ENCODE data around the gene NUP62.

Gene NUP62

GRCh38 chr19:49879243-49879963 is 49.9 kb downstream of the NUP62 start:
- no peak overlapping the region for H2BK5ac ChIP-seq (ENCODE audit: low read depth, low read length, poor library complexity, severe bottlenecking)
- no peak overlapping the region for H3K4me2 ChIP-seq (ENCODE audit: low read length, poor library complexity, severe bottlenecking)

GRCh38 chr19:49878744-49879070 is 50.6 kb downstream of the NUP62 start:
- Histone ChIP-seq H3K18ac (ENCODE audit: low read depth in 1 of 2, low read length in 2 of 2) (peak overlapping the region in 1 of 2 experiments; percentile 93), H3K27ac (ENCODE audit: low read length, poor library complexity, severe bottlenecking) (peak overlapping the region; percentile 71), H2BK15ac (ENCODE audit: low read depth, poor library complexity, severe bottlenecking) (no peak overlapping the region), H2BK12ac (ENCODE audit: low read length in 2 of 2) (no peak overlapping the region), H4K8ac (ENCODE audit: low read length) (no peak overlapping the region), H3K4me3 (ENCODE audit: insufficient read depth in 1 of 2, low read depth in 1 of 2, low read length in 2 of 2) (peak overlapping the region in 1 of 2 experiments; percentile 99), H3K36me3 (ENCODE audit: control insufficient read depth in 1 of 2, insufficient read depth in 2 of 2, low read depth in 1 of 2, low read length in 2 of 2) (peaks cover 59 to 60% of the 10 kb centered on the region in 2 experiments), H3K9me3 (ENCODE audit: control insufficient read depth, low read length) (peaks cover 3% of the 10 kb centered on the region), H2AK5ac (ENCODE audit: low read length, severe bottlenecking) (no peak overlapping the region), H4K91ac (ENCODE audit: low read length) (no peak overlapping the region), H3K23ac (ENCODE audit: low read length in 2 of 2) (peak overlapping the region in 1 of 2 experiments; percentile 81), H3K9ac (ENCODE audit: low read length) (peak overlapping the region; percentile 100), H3K4me2 (ENCODE audit: low read length, poor library complexity, severe bottlenecking) (peak overlapping the region; percentile 76), H3K27me3 (ENCODE audit: control insufficient read depth in 1 of 2, insufficient read depth in 1 of 2, low read length in 2 of 2) (no peaks in the 10 kb centered on the region), H2AFZ (ENCODE audit: low read depth, low read length) (no peak overlapping the region), H3K4me1 (ENCODE audit: control insufficient read depth, insufficient read depth, low read depth, low read length) (peaks cover 28% of the 10 kb centered on the region), H3K79me1 (replicated peaks; ENCODE audit: low read length, poor library complexity, severe bottlenecking) (peaks cover 61% of the 10 kb centered on the region), H3K14ac (ENCODE audit: low read length in 2 of 2) (peak overlapping the region in 1 of 2 experiments; percentile 35), H2BK5ac (ENCODE audit: low read depth, low read length, poor library complexity, severe bottlenecking) (no peak overlapping the region), H3K4ac (ENCODE audit: low read depth in 1 of 2, low read length in 2 of 2) (peak overlapping the region in 1 of 2 experiments; percentile 19), H2BK120ac (ENCODE audit: low read depth, low read length) (no peak overlapping the region)
- no peak for DNase-seq
- WGBS: 89% methylated on average over 9 of the region's 9 CpGs

More at GRCh38 chr19:49879243-49879963, 49.9 kb downstream of the NUP62 start:
- Histone ChIP-seq H2AK5ac (ENCODE audit: low read length, severe bottlenecking) (no peak overlapping the region), H4K91ac (ENCODE audit: low read length) (no peak overlapping the region), H3K36me3 (ENCODE audit: control insufficient read depth in 1 of 2, insufficient read depth in 2 of 2, low read depth in 1 of 2, low read length in 2 of 2) (peaks cover 60 to 62% of the 10 kb centered on the region in 2 experiments), H3K4ac (ENCODE audit: low read depth in 1 of 2, low read length in 2 of 2) (no peak overlapping the region), H2BK15ac (ENCODE audit: low read depth, poor library complexity, severe bottlenecking) (no peak overlapping the region), H3K23ac (ENCODE audit: low read length in 2 of 2) (no peak overlapping the region), H3K4me1 (ENCODE audit: control insufficient read depth, insufficient read depth, low read depth, low read length) (peaks cover 26% of the 10 kb centered on the region), H2AFZ (ENCODE audit: low read depth, low read length) (no peak overlapping the region), H3K18ac (ENCODE audit: low read depth in 1 of 2, low read length in 2 of 2) (no peak overlapping the region), H4K8ac (ENCODE audit: low read length) (no peak overlapping the region), H3K9ac (ENCODE audit: low read length) (peak overlapping the region; percentile 100), H3K14ac (ENCODE audit: low read length in 2 of 2) (no peak overlapping the region), H2BK12ac (ENCODE audit: low read length in 2 of 2) (no peak overlapping the region), H3K27ac (ENCODE audit: low read length, poor library complexity, severe bottlenecking) (no peak overlapping the region), H3K79me1 (replicated peaks; ENCODE audit: low read length, poor library complexity, severe bottlenecking) (peaks cover 58% of the 10 kb centered on the region), H3K9me3 (ENCODE audit: control insufficient read depth, low read length) (peaks cover 3% of the 10 kb centered on the region), H3K27me3 (ENCODE audit: control insufficient read depth in 1 of 2, insufficient read depth in 1 of 2, low read length in 2 of 2) (no peaks in the 10 kb centered on the region), H3K4me3 (ENCODE audit: insufficient read depth in 1 of 2, low read depth in 1 of 2, low read length in 2 of 2) (peak overlapping the region in 1 of 2 experiments; percentile 99), H2BK120ac (ENCODE audit: low read depth, low read length) (no peak overlapping the region)
- WGBS: 96% methylated on average over 12 of the region's 12 CpGs
- no peak for DNase-seq

- no peaks in the 10 kb centered on the region for H3K27me3 ChIP-seq (ENCODE audit: control insufficient read depth in 1 of 2, insufficient read depth in 1 of 2, low read length in 2 of 2)
- DNase-seq: peak; percentile 98
- H3K4me3 ChIP-seq (ENCODE audit: insufficient read depth in 1 of 2, low read depth in 1 of 2, low read length in 2 of 2): peak overlapping the region; percentile 88 to 99
These were observed 51.2 kb downstream of the NUP62 start for GRCh38 chr19:49877879-49878743.

More at GRCh38 chr19:49877879-49878743, 51.2 kb downstream of the NUP62 start:
- H3K4ac ChIP-seq (ENCODE audit: low read depth in 1 of 2, low read length in 2 of 2): peak overlapping the region in 1 of 2 experiments; percentile 99
- no peak overlapping the region for H2BK12ac ChIP-seq (ENCODE audit: low read length in 2 of 2)
- peak overlapping the region in 1 of 2 experiments; percentile 50 for H3K14ac ChIP-seq (ENCODE audit: low read length in 2 of 2)
- WGBS: 9% methylated on average over 39 of the region's 41 CpGs
- H3K9ac ChIP-seq (ENCODE audit: low read length): peak overlapping the region; percentile 100
- peak overlapping the region in 1 of 2 experiments; percentile 81 for H3K23ac ChIP-seq (ENCODE audit: low read length in 2 of 2)
- peak overlapping the region; percentile 77 for H2AFZ ChIP-seq (ENCODE audit: low read depth, low read length)
- peak overlapping the region; percentile 68 for H4K8ac ChIP-seq (ENCODE audit: low read length)
- peak overlapping the region; percentile 87 for H2BK5ac ChIP-seq (ENCODE audit: low read depth, low read length, poor library complexity, severe bottlenecking)
- peak overlapping the region; percentile 85 to 95 for H3K18ac ChIP-seq (ENCODE audit: low read depth in 1 of 2, low read length in 2 of 2)
- H3K9me3 ChIP-seq (ENCODE audit: control insufficient read depth, low read length): peaks cover 2% of the 10 kb centered on the region
- H3K79me1 ChIP-seq (replicated peaks; ENCODE audit: low read length, poor library complexity, severe bottlenecking): peaks cover 57% of the 10 kb centered on the region
- H2AK5ac ChIP-seq (ENCODE audit: low read length, severe bottlenecking): no peak overlapping the region
- peaks cover 28% of the 10 kb centered on the region for H3K4me1 ChIP-seq (ENCODE audit: control insufficient read depth, insufficient read depth, low read depth, low read length)
- H4K91ac ChIP-seq (ENCODE audit: low read length): peak overlapping the region; percentile 48
- H2BK15ac ChIP-seq (ENCODE audit: low read depth, poor library complexity, severe bottlenecking): peak overlapping the region; percentile 93
- peak overlapping the region; percentile 44 for H2BK120ac ChIP-seq (ENCODE audit: low read depth, low read length)
- H3K27ac ChIP-seq (ENCODE audit: low read length, poor library complexity, severe bottlenecking): peak overlapping the region; percentile 98
- H3K36me3 ChIP-seq (ENCODE audit: control insufficient read depth in 1 of 2, insufficient read depth in 2 of 2, low read depth in 1 of 2, low read length in 2 of 2): peaks cover 53 to 59% of the 10 kb centered on the region in 2 experiments
- H3K4me2 ChIP-seq (ENCODE audit: low read length, poor library complexity, severe bottlenecking): peak overlapping the region; percentile 76

Measured in mesenchymal stem cell (in vitro differentiated cells and primary cell).